GM10847 (cell line): ENCODE measurements around the gene PKP3.

Source experiments
- POLR2A ChIP-seq: IDR thresholded peaks from 2 replicates; pipeline ENCODE4 v1.6.1; 2011; ENCODE audit not compliant: insufficient read length; ENCODE audit errors: extremely low read depth

PKP3 gene

DNA sequence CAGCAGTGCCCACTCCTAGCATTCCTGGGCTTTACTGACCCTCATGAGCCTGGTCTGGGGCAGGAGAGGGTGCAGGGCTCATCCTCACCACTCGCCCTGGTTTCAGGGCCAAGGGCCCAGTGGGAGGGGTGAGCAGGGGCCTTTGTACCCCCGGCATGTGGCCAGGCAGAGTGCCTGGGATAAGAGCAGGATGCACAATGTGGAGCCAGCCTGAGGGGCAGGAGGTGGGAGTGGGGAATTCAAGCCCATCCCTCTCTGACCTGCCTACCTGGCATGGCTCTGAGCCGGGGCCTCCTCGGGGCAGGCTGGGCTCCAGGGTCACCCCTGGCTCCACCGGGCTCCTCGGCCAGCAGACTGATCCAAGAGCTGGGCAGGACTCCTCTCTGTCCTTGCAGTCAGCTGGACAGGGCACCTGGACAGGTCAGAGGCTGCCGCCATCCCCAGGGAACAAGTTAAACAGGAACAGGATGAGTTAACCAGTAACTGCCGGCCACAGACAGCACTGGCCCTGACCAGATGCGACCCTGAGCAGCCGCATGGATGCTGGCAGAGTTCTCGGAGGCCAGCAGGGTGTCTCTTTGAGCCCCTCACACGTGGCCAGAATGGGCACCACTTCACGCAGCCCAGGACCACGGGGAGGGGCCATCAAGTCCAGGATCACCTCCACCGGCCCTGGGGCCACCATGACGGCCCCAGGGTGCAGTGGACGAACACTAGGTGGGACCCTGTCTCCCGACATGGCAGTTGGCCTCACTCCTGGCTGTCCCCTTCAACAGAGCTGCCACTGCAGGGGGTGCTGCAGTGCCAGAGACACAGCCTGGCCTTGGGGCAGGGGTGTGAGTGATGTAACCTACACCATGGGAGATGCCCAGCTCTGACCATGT lies 15.8 kb downstream of the PKP3 start:
- TF ChIP-seq POLR2A = no peak

DNA sequence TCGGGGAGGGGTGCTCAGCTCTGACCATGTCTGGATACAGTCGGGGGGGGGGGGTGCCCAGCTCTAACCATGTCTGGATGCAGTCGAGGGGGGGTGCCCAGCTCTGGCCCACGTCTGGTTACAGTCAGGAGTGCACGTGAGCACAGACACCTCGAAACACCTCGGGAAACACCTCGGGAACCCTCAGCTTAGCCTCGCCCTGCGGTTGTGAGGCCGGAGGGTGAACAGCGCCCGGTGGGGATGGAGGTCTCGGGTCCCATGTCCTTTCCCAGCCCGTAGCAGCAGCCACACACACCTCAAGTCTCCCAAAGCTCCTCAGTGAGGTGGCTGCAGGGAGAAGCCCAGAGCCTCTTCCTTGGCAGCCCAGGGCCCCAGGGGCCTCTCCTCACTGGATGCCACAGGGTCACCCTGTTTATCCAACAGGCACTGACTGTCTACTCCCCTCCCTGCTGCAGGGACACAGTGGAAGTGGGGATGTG lies 18.7 kb downstream of the PKP3 start:
- no peak for TF ChIP-seq POLR2A

DNA sequence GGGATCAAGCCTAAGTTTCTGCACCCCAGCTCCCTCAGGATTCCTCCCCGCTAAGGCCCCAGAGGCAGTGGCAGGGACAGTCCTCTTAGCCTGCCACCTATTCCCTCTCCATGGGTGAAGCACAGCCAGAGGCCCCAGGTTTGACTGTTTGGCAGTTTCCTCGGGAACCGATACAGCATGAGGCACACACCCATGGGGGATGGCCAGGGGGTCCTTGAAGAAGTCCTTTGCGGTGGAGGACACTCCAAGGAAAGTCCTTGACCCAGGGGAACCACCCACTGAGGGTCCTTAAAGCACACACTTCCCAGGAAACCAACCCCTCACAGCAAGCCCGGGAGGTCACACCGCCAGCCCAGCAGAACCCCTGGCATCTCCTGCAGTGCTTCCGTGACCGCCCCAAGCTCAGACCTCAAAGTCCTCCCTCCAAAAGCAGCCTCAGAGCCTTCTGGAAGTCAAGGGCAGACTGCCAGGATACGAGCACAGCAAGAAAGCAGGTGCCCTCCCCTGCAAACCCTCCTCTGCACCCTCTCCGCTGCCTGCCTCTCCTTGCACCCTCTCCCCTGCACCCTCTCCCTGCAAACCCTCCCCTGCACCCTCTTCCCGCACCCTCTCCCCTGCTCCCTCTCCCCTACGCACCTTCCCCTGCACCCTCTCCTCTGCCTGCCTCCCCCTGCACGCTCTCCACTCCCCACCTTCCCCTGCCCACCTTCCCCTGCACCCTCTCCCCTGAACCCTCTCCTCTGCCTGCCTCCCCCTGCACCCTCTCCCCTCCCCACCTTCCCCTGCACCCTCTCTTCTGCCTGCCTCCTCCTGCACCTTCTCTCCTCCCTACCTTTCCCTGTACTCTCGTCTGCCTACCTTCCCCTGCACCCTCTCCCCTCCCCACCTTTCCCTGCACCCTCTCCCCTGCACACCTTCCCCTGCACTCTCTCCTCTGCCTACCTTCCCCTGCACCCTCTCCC lies 19.4 kb downstream of the PKP3 start:
- TF ChIP-seq POLR2A = no peak

DNA sequence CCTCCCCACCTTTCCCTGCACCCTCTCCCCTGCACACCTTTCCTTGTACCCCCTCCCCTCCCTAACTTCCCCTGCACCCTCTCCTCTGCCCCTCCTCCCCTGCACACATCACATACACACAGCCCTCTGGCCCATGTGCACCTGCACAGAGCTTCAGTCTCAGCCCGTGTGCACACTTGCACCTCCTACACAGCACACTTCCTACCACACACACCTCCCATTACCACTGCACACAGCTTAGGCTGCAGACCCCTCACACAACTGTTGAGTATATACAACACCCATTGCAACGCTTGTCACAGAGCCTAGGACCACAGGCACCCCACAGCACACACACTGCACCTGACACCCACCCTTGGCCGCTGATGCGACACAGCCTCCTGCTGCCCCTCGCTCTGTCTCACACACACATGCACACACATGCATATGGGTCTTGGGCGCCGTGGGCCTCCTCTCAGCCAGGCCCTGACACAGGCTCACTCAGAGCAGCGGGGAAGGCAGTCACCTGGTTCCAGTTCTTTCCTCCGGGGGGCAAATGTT lies 20.4 kb downstream of the PKP3 start:
- no peak for TF ChIP-seq POLR2A

DNA sequence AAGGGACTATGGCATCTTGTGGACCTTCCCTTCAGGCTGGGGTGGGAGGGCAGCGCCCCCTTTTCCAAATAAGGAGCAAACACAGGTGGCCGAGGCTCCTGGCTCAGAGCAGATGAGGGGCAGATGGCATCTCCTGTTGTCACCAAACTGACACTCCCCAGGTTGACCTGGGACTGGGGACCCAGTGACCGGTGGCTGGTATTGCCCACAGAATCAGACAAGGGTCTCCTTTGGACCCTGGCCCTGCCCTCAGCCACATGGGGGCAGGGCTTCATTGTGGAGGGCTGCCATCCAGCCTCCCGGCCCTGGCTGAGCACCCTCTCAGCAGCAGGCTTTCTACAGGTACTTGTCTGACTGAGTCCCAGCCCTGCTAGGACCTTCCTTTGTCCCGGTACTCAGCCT lies 21.6 kb downstream of the PKP3 start:
- TF ChIP-seq POLR2A = no peak

DNA sequence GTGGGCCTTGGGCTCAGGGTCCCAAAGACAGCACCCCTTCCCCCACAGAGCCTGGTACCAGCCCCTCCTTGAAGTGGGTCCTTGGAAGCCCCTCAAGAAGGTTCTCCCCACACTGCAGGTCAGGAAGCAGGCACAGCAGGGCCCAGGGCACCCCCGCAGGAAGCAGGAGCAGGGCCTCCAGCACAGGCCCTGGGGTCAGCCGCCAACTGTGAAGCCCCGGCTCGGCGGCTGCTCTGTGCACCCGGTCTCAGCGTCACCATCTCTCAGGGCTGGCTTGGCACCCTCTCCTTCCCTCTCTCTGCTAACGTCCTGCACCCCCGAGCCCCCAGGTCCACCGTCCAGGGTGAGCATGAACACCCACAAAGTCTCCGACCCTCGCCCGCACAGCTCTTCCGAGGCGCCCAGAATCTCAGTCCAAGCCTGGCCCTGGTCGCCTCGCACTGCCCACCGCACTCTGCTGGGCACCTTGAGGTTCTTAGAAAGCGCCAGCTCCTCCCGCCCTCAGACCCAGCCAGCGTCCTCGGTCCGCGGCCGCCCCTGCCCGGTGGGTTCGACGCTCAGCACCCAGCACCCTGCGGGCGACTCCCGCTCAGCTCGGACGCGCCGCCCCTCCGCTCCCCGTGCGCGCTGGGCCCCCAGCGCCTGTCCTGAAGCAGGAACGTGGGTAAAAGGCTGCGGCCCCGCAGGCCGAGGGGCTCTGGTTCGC lies 22.2 kb downstream of the PKP3 start:
- TF ChIP-seq POLR2A = no peak

DNA sequence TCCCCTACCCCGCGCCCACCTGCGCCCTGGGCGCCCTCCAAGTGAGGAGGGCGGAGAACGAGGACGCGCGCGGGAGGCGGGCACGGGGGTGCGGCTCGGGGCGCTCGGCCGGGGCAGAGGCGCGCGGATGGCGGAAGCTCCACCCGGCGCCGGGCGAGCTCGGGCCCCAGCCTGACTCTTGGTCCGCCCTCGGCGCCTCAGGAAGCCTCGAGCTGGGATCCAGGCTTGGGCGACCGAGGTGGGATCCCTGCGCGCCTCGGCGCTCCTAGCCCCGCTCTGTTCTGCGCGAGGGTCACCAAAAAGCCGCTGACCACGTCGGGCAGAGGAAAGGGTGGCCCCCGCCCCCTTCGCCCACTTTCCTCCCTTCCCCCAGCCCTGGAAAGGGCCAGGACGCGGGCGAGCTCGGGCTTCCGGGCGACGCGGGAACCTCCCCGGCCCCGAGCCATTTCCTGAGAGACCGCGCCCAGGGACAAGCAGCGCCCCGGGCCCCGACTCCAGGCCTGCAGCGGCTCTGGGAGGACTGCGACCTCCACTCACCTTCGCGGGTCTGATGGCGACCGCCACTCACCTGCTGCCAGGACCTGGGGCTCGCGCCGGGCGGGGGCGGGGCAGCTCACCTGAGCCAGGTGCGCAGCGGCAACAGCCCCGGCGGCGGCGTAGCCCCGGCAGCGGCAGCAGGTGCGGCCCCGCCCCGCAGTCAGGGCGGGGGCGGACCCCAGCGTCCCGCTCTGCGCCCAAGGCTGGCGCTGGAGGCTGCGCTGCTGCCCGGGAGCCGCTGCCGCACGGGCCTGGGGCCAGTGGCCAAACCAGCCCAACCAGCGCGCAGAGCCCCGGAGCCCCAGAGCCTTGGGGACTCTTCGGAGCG lies 23.0 kb downstream of the PKP3 start:
- no peak for TF ChIP-seq POLR2A

DNA sequence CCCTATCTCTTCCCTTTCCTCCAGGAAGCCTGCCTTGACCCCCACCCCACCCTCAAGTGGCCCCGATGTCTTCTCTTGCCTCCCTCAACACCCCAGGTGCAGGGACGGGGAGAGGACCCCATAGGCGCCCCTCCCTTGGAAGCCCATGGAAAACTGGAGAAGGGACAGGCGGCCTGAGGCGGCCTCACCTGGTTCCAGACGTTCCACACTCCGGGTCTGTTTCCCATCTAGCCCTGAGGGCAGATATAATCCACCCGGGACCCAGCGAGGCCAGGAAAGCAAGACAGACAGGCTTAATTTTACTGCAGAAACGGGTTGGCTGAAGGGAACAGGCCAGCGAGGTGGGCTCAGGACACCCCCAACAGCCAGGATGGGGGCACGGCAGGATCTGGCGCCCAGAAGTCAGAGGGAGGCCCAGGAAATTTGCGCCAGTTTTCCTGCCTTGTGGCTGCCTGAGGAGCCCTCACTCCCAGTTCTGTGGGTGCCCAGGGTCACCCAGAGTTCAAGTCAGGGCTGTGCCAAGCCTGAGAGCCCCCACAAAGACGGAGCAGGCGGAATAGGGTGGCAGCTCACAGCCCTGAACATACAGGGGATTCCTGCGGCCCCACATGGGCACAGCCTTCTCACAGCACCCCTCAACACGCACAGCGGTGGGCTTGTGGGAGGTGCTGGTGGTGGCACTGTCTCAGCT lies 23.8 kb downstream of the PKP3 start:
- TF ChIP-seq POLR2A = no peak

DNA sequence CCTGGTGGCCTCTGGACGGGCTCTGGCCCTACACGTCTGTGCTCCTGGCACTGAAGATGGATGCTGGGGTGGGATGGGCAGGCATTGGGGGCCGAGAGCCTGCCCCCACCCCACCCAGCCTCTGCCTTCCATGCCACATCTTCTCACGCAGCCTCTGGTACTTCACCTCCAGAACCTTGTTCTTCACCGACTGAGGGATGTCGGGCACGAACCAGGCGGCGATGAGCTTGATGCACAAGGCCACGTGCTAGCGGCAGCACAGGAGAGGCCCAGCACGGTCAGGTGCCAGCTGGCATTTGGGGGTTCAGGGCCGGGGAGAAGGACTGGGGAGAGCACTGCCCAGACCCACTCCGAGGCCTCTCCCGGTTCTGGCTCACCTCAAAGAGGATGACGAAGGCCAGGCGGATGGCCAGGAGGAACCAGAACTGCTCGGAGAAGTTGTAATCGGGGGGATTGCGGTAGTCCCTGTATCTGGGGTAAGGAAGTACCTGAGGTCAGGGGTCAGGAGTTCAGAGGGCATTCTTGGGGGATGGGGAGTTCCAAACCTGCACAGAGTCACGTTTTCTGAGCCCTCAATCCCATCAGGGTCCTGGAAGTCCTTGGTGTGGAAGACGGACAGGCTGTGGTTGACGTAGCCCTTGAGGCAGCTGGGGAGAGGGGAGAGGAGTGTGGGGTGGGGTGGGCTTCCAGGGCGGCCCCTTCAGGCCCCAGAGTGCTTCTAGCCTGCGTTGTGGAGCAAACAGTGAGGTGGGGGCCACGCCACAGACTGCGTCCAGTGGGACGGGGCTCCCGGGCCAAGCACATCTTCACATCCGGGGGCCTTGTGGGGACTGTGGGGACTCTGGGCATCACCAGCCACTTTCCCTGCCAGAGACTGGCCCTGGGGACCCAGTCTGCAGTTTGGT lies 24.6 kb downstream of the PKP3 start:
- no peak for TF ChIP-seq POLR2A

DNA sequence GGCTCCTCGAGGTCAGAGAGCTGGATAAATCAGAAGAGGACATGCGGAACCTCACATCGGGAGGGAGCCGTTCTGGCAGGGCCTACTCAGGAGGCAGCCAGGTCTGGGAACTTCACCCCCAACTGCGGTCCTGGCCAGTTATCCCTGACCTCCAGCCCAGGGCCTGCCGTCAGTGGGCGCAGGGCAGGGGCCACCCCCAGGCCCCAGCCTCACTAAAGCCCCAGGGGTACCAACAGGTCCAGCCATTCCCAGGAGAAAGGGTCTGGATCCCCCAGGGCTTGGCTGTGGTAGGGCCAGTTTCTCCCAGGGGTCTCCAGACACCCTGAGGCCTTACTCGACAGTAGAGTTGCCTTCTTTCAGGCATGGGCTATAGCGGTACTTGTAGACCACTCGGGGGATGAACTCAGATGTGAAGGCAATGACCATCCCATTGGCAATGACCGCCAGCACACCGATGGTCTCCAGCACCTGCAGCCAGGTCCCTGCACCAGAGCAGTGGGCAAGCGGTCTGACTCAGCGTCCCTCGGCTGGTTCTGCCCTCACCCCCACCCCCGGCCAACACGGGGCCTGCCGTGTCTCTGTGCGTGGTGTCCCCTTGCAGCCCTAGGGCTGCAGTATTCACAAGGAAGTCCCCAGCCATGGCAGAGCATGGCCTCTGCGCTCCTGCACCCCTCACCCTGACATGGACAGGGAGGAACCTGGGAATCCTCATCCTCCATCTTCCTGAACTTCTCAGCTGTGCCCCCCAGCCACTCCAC lies 25.4 kb downstream of the PKP3 start:
- no peak for TF ChIP-seq POLR2A

DNA sequence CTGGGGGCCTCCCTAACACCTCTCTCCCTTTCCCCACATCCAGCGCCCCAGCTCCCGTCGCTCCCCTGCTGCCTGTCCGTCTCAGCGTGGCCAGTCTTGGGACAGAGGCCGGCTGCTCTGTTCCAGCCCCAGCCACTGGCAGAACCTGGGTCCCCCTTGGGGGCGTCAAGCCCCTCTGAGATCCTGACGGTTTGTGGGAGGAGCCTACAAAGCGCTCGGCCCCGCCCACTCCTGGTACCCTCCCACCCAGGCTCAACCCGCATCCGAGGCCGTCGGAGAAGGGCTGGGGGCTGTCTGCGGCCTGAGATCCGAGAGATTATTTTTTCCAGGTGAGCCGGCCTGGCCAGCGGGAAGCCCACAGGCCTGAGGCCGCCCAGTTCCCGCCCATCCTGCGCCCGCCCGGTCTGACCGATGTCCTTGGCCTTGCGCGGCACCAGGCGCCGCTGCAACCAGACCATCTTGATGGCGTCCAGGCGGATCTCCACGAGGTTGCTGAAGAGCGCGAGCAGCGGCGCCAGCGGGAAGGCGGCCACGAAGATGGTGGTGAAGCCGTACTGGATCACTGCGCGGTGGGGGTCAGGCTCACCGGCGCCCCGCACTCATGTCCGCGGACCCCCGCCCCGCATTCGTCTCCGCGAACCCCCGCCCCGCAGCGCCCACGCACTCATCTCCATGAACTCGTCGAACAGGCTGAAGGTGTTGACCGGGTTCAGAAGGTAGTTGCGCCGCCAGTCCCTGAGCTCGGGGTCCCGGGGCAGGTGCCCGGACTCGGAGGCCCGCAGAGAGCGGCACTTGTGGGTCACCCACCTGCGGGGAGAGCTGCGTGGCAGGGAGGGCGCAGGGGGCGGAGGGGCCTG lies 26.3 kb downstream of the PKP3 start:
- no peak for TF ChIP-seq POLR2A
